ENCODE results near the gene KDM2A.

Gene KDM2A

GRCh38 chr11:67306769-67307544 lies 187.9 kb downstream of the KDM2A start:
- no peak for DNase-seq

GRCh38 chr11:67307545-67308001 lies 188.5 kb downstream of the KDM2A start:
- no peak for DNase-seq
